NCI-H774 (cell line): ENCODE results near the gene CYP24A1.
"Not testable (repeated sequence)": the region's sequence is repeated elsewhere in the genome, so short reads cannot be mapped to it uniquely, and the experiment has no call there.

Source experiments
- DNase-seq: peaks from one replicate; lab custom pipeline; 2025; lab: John Stamatoyannopoulos, UW

Gene CYP24A1

GRCh38 chr20:54133434-54134427 is 40.1 kb downstream of the CYP24A1 start:
- DNase-seq: no peak

GRCh38 chr20:54132612-54133433 is 41.0 kb downstream of the CYP24A1 start:
- no peak for DNase-seq

- no peak for DNase-seq
Observed at GRCh38 chr20:54131675-54132611, 41.8 kb downstream of the CYP24A1 start.

GRCh38 chr20:54131125-54131524 is 42.7 kb downstream of the CYP24A1 start:
- DNase-seq: not testable (repeated sequence)

- DNase-seq: no peak
Observed at GRCh38 chr20:54129350-54129749, 44.4 kb downstream of the CYP24A1 start.

GRCh38 chr20:54127855-54128574 is 45.8 kb downstream of the CYP24A1 start:
- no peak for DNase-seq

GRCh38 chr20:54126806-54127655 is 46.8 kb downstream of the CYP24A1 start:
- no peak for DNase-seq

- not testable (repeated sequence) for DNase-seq
Observed at GRCh38 chr20:54126328-54126727, 47.5 kb downstream of the CYP24A1 start.

- no peak for DNase-seq
Observed at GRCh38 chr20:54123587-54124180, 50.1 kb downstream of the CYP24A1 start.

- DNase-seq: no peak
Observed at GRCh38 chr20:54122681-54123586, 50.9 kb downstream of the CYP24A1 start.

- DNase-seq: no peak
Observed at GRCh38 chr20:54122189-54122588, 51.6 kb downstream of the CYP24A1 start.

GRCh38 chr20:54119744-54120143 is 54.0 kb downstream of the CYP24A1 start:
- no peak for DNase-seq

- DNase-seq: no peak
Observed at GRCh38 chr20:54118220-54119001, 55.4 kb downstream of the CYP24A1 start.

GRCh38 chr20:54116550-54117235 is 57.1 kb downstream of the CYP24A1 start:
- DNase-seq: no peak

GRCh38 chr20:54115172-54115854 is 58.5 kb downstream of the CYP24A1 start:
- DNase-seq: no peak

GRCh38 chr20:54114109-54114508 is 59.7 kb downstream of the CYP24A1 start:
- DNase-seq: no peak
